H1 (cell line): ENCODE data around the gene MANBA. TPM values are rescaled to one million over a fixed set of nuclear protein-coding genes. Genes with fewer than 3 reads are reported as not detected.
"Not testable (repeated sequence)": the region's sequence is repeated elsewhere in the genome, so short reads cannot be mapped to it uniquely, and the experiment has no call there.

Experiments
- CTCF ChIA-PET: fragments of 300-600 bp; sonication (Branson Sonifier 250); formaldehyde crosslinking; loops from one replicate; lab custom pipeline; 2021; ENCODE audit not compliant: partially characterized antibody; lab: Charles Lee
- POLR2A ChIA-PET: fragments of 300-600 bp; sonication (Branson Sonifier 250); formaldehyde crosslinking; loops from one replicate; lab custom pipeline; 2021; ENCODE audit warnings: inconsistent platforms; ENCODE audit not compliant: partially characterized antibody; lab: Charles Lee
- DNase-seq, 2 experiments: peaks; one replicate each; pipeline versions ENCODE4 v3.0.0 to v3.0.0-alpha.2; 2010 to 2022; ENCODE audit warnings: low spot score in 2 of 2, low read depth in 1 of 2, mixed read lengths in 1 of 2
- FAIRE-seq: peaks from 2 replicates; lab custom pipeline; 2011; peaks lifted over from hg19 to GRCh38; lab: Jason Lieb, UNC
- H2AFZ ChIP-seq: 2 replicates; pipeline ENCODE4 v1.8.1; 2012; ENCODE audit warnings: low read length, inconsistent platforms
- H2AK5ac ChIP-seq: 2 replicates; pipeline ENCODE4 v1.6.1; 2013; ENCODE audit warnings: low read depth, low read length
- H2BK120ac ChIP-seq: replicated peaks from 2 replicates; pipeline ENCODE3; 2013; ENCODE audit warnings: low read depth, low read length, inconsistent platforms
- H2BK12ac ChIP-seq: 2 replicates; pipeline ENCODE4 v1.6.1; 2013; ENCODE audit warnings: low read depth, low read length
- H2BK15ac ChIP-seq: 2 replicates; pipeline ENCODE4 v1.6.1; 2013; ENCODE audit warnings: low read length
- H2BK20ac ChIP-seq: 2 replicates; pipeline ENCODE4 v1.6.1; 2013; ENCODE audit warnings: low read length
- H2BK5ac ChIP-seq: 2 replicates; pipeline ENCODE4 v1.6.1; 2013; ENCODE audit warnings: low read depth, low read length
- H3K14ac ChIP-seq: 2 replicates; pipeline ENCODE4 v1.6.1; 2013; ENCODE audit warnings: inconsistent platforms; ENCODE audit not compliant: insufficient read length
- H3K18ac ChIP-seq: 2 replicates; pipeline ENCODE4 v1.6.1; 2013; ENCODE audit warnings: low read length; ENCODE audit errors: extremely low read depth
- H3K23ac ChIP-seq: 2 replicates; pipeline ENCODE4 v1.6.1; 2013; ENCODE audit warnings: inconsistent platforms; ENCODE audit not compliant: insufficient read length
- H3K23me2 ChIP-seq: 2 replicates; pipeline ENCODE4 v1.6.1; 2013; ENCODE audit warnings: low read depth, low read length
- H3K27ac ChIP-seq: 2 replicates; pipeline ENCODE4 v1.6.1; 2011; ENCODE audit warnings: low read depth, low read length, inconsistent platforms
- H3K27me3 ChIP-seq, 4 experiments: replicated peaks in 1 of 4; 1 replicate in 1 of 4; 2 replicates in 3 of 4; pipeline versions ENCODE4 v1.6.1 to v1.8.1; 2011 to 2013; ENCODE audit warnings: low read length in 3 of 4, mild to moderate bottlenecking in 3 of 4, inconsistent platforms in 2 of 4, mixed read lengths in 2 of 4, moderate library complexity in 1 of 4; ENCODE audit not compliant: control insufficient read depth in 3 of 4, insufficient read depth in 3 of 4; ENCODE audit errors: extremely low read depth in 1 of 4
- H3K36me3 ChIP-seq, 4 experiments: 2 replicates each; pipeline versions ENCODE4 v1.6.1 to v1.8.1; 2011 to 2013; ENCODE audit warnings: mild to moderate bottlenecking in 4 of 4, low read length in 3 of 4, moderate library complexity in 2 of 4, control low read depth in 1 of 4, inconsistent platforms in 1 of 4; ENCODE audit not compliant: insufficient read depth in 4 of 4, control insufficient read depth in 2 of 4
- H3K4ac ChIP-seq: replicated peaks from 2 replicates; pipeline ENCODE3; 2013; ENCODE audit warnings: low read length, low read depth, mixed read lengths, inconsistent platforms; ENCODE audit not compliant: insufficient read length
- H3K4me1 ChIP-seq, 4 experiments: replicated peaks in 1 of 4; 1 replicate in 1 of 4; 2 replicates in 3 of 4; pipeline versions ENCODE4 v1.6.1 to v1.8.1; 2011 to 2013; ENCODE audit warnings: low read length in 3 of 4, inconsistent platforms in 2 of 4, mixed read lengths in 1 of 4; ENCODE audit not compliant: insufficient read depth in 4 of 4, control insufficient read depth in 3 of 4
- H3K4me2 ChIP-seq, 2 experiments: 2 replicates each; pipeline versions ENCODE4 v1.6.1 to v1.8.1; 2011 to 2013; ENCODE audit warnings: low read depth in 2 of 2, low read length in 2 of 2, control low read depth in 1 of 2, inconsistent platforms in 1 of 2, mild to moderate bottlenecking in 1 of 2; ENCODE audit not compliant: insufficient read depth in 1 of 2
- H3K4me3 ChIP-seq, 4 experiments: fragments of 200-600, 300-600 bp in 1 of 4; sonication (generic), shearing (Covaris generic), sonication (Bioruptor Twin) in 1 of 4; 2 replicates each; pipeline versions ENCODE4 v1.5.1 to v1.8.1; 2011 to 2016; ENCODE audit warnings: low read length in 4 of 4, low read depth in 3 of 4, control low read depth in 2 of 4, inconsistent platforms in 2 of 4, mild to moderate bottlenecking in 2 of 4, mixed read lengths in 1 of 4, moderate library complexity in 1 of 4; ENCODE audit not compliant: insufficient read depth in 2 of 4; ENCODE audit errors: extremely low read depth in 1 of 4
- H3K56ac ChIP-seq: replicated peaks from 2 replicates; pipeline ENCODE3; 2013; ENCODE audit warnings: low read depth, mild to moderate bottlenecking, mixed read lengths, low read length, inconsistent platforms; ENCODE audit not compliant: insufficient read length
- H3K79me1 ChIP-seq: 2 replicates; pipeline ENCODE4 v1.6.1; 2013; ENCODE audit warnings: low read depth, low read length, control low read depth
- H3K79me2 ChIP-seq, 2 experiments: 2 replicates each; pipeline versions ENCODE4 v1.6.1 to v1.8.1; 2012 to 2013; ENCODE audit warnings: low read length in 2 of 2, mild to moderate bottlenecking in 2 of 2, inconsistent platforms in 1 of 2; ENCODE audit not compliant: insufficient read depth in 2 of 2, control insufficient read depth in 1 of 2
- H3K9ac ChIP-seq, 4 experiments: replicated peaks in 1 of 4; 1 replicate in 1 of 4; 2 replicates in 3 of 4; pipeline versions ENCODE4 v1.6.1 to v1.8.1; 2011 to 2013; ENCODE audit warnings: low read depth in 3 of 4, low read length in 3 of 4, control low read depth in 2 of 4, mild to moderate bottlenecking in 2 of 4, moderate library complexity in 2 of 4, inconsistent platforms in 1 of 4; ENCODE audit errors: extremely low read depth in 1 of 4
- H3K9me3 ChIP-seq, 2 experiments: 2 replicates each; pipeline versions ENCODE4 v1.6.1 to v1.8.1; 2012 to 2013; ENCODE audit warnings: mild to moderate bottlenecking in 2 of 2, moderate library complexity in 2 of 2, control low read depth in 1 of 2, inconsistent platforms in 1 of 2, low read depth in 1 of 2, low read length in 1 of 2, mixed read lengths in 1 of 2; ENCODE audit not compliant: insufficient read depth in 2 of 2
- H4K20me1 ChIP-seq, 2 experiments: replicated peaks in 1 of 2; 2 replicates each; pipeline versions ENCODE3 to v1.8.1; 2011 to 2013; ENCODE audit warnings: inconsistent platforms in 2 of 2, low read length in 2 of 2, mild to moderate bottlenecking in 1 of 2; ENCODE audit not compliant: insufficient read depth in 2 of 2, control insufficient read depth in 1 of 2
- H4K5ac ChIP-seq: 2 replicates; pipeline ENCODE4 v1.6.1; 2013; ENCODE audit warnings: low read length, low read depth, mixed read lengths, inconsistent platforms; ENCODE audit not compliant: insufficient read length
- H4K8ac ChIP-seq: 2 replicates; pipeline ENCODE4 v1.8.0; 2013; ENCODE audit warnings: mild to moderate bottlenecking, moderate library complexity, low read length, inconsistent platforms; ENCODE audit not compliant: insufficient read depth; ENCODE audit errors: extremely low read depth
- H4K91ac ChIP-seq: replicated peaks from 2 replicates; pipeline ENCODE3; 2013; ENCODE audit warnings: low read length, mixed read lengths, inconsistent platforms; ENCODE audit not compliant: insufficient read length
- WGBS, 2 experiments: shearing (Covaris generic) in 1 of 2; methylation state at CpG; one replicate each; pipeline versions ENCODE4 v1.1.6 to v1.1.7; 2013 to 2015; ENCODE audit warnings: low lambda C conversion rate in 2 of 2, mixed read lengths in 2 of 2, inconsistent platforms in 1 of 2, low coverage in 1 of 2, missing lambda C conversion rate in 1 of 2; ENCODE audit not compliant: insufficient replicate concordance in 2 of 2, insufficient coverage in 1 of 2, insufficient read length in 1 of 2; ENCODE audit errors: extremely low coverage in 1 of 2, missing lambda C conversion rate in 1 of 2; 5-methylcytosine and 5-hydroxymethylcytosine counted together
- polyA plus RNA-seq, 7 experiments: library from polyadenylated mRNA; depleted of rRNA in 3 of 7; stranded (reverse) in 5 of 7; unstranded in 2 of 7; fragments of >200 nt in 5 of 7; fragments of 200-250 nt in 2 of 7; gene quantifications; 1 replicate in 5 of 7; 2 replicates in 1 of 7; 4 replicates in 1 of 7; pipeline versions ENCODE4 v1.2.1 to v1.2.3, GENCODE V29; 2011 to 2013; ENCODE audit warnings: missing spikeins in 2 of 7, mixed read lengths in 2 of 7
- total RNA-seq: library from RNA; stranded (reverse); fragmentation: NEBNext Ultra II Directional; extraction: Animal tissue kit (Norgen Biotek cat#: 25700); gene quantifications from 2 replicates; pipeline ENCODE4 v1.2.1, GENCODE V29; 2021

Gene MANBA
- total and polyA plus RNA-seq, 2 of the 8 experiments (the other 6 are each of a cell fraction or from before 2014, with no cell fraction given): 22.9 to 27.8 TPM

- DNase-seq, H2BK15ac ChIP-seq, FAIRE-seq, H3K56ac ChIP-seq, H3K36me3 ChIP-seq, H3K9ac ChIP-seq, H3K14ac ChIP-seq, H2BK5ac ChIP-seq, H3K9me3 ChIP-seq, H2BK12ac ChIP-seq, H3K23me2 ChIP-seq, H2BK20ac ChIP-seq, H3K4me1 ChIP-seq, H4K91ac ChIP-seq, H3K79me1 ChIP-seq, H4K20me1 ChIP-seq, H3K4ac ChIP-seq, CTCF ChIA-PET, H2BK120ac ChIP-seq, H2AFZ ChIP-seq, H3K4me2 ChIP-seq, H3K27ac ChIP-seq, H2AK5ac ChIP-seq, H3K23ac ChIP-seq, H3K4me3 ChIP-seq, H3K18ac ChIP-seq, POLR2A ChIA-PET, H4K8ac ChIP-seq, H3K27me3 ChIP-seq, H4K5ac ChIP-seq: not testable (repeated sequence)
- H3K79me2 ChIP-seq: peaks cover under 1 to 31% of the 10 kb centered on the region in 2 experiments; a peak in 3 of 4 replicates
- WGBS, 2 experiments: 90% methylated on average over 4 of the region's 4 CpGs; no CpG with 5 or more reads in 1 of the 2 experiments
Observed at GRCh38 chr4:102743352-102743751, 17.4 kb downstream of the MANBA start.

GRCh38 chr4:102738802-102739201, 22.0 kb downstream of the MANBA start:
- FAIRE-seq, H3K27ac ChIP-seq, H3K56ac ChIP-seq, H2BK12ac ChIP-seq, H2BK120ac ChIP-seq, H3K23me2 ChIP-seq, CTCF ChIA-PET, H4K91ac ChIP-seq, H4K5ac ChIP-seq, H3K18ac ChIP-seq, H3K36me3 ChIP-seq, H3K4me3 ChIP-seq, H3K4me1 ChIP-seq, H2BK15ac ChIP-seq, H2BK5ac ChIP-seq, H2AK5ac ChIP-seq, H3K4ac ChIP-seq, DNase-seq, H2BK20ac ChIP-seq, H3K14ac ChIP-seq, H3K79me1 ChIP-seq, H4K20me1 ChIP-seq, H4K8ac ChIP-seq, H2AFZ ChIP-seq, H3K4me2 ChIP-seq, H3K23ac ChIP-seq, H3K27me3 ChIP-seq, H3K9ac ChIP-seq, H3K9me3 ChIP-seq: not testable (repeated sequence)
- POLR2A ChIA-PET: interaction anchor here (1.0 to 2.8 kb wide), 2 partner anchors 86 to 89 kb away, joined by 3 to 10 read pairs; partner anchors contain the start of gene UBE2D3
- whole genome bisulfite sequencing, 2 experiments: 86% methylated on average over 2 of the region's 2 CpGs; no CpG with 5 or more reads in 1 of the 2 experiments
- peaks cover 5 to 58% of the 10 kb centered on the region in 2 experiments; a peak in 3 of 4 replicates for H3K79me2 ChIP-seq
